Liver (tissue), 3 donors: Measurements from ENCODE around the gene YKT6.

ENCODE experiments used
- CTCF ChIP-seq: fragments of 150-350 bp; IDR thresholded peaks from 2 replicates; pipeline ENCODE4 v1.5.1; 2017; ENCODE audit warnings: improper control_type of control experiment, low read depth, low read length; ENCODE audit not compliant: missing input control
- NR2F2 ChIP-seq: IDR thresholded peaks from 2 replicates; pipeline ENCODE4 v1.6.1; 2016; ENCODE audit warnings: antibody characterized with exemption
- RAD21 ChIP-seq, 2 donors: IDR thresholded peaks; 2 replicates each; pipeline ENCODE4 v1.6.1; 2016; ENCODE audit warnings: antibody characterized with exemption in 2 of 2, mild to moderate bottlenecking in 2 of 2
- REST ChIP-seq: IDR thresholded peaks from 2 replicates; pipeline ENCODE4 v1.6.1; 2016; ENCODE audit warnings: antibody characterized with exemption, mild to moderate bottlenecking
- RXRA ChIP-seq, 2 donors: IDR thresholded peaks; 2 replicates each; pipeline ENCODE4 v1.6.1; 2017 to 2018; ENCODE audit warnings: antibody characterized with exemption in 2 of 2, mild to moderate bottlenecking in 1 of 2
- TAF1 ChIP-seq: conservative IDR thresholded peaks from 2 replicates; pipeline ENCODE4 v1.6.1; 2016; ENCODE audit warnings: antibody characterized with exemption, mild to moderate bottlenecking
- YY1 ChIP-seq: IDR thresholded peaks from 2 replicates; pipeline ENCODE4 v1.6.1; 2016; ENCODE audit warnings: antibody characterized with exemption, mild to moderate bottlenecking
- donor health status: healthy.
- donor health status: healthy.

- TF ChIP-seq CTCF (no peak), YY1 (no peak), NR2F2 (no peak), RAD21 (IDR thresholded peaks at IDR 0.05) (no peak), TAF1 (no peak), REST (no peak), RXRA (IDR thresholded peaks at IDR 0.05) (no peak)
These were observed 11.3 kb upstream of the YKT6 start, which contains the start of gene GCK for GRCh38 chr7:44189286-44189992.
